GM21381 (cell line): Measurements from ENCODE around the gene HABP4.

Experiments used
- ATAC-seq: cut with Tn5 transposase; IDR thresholded peaks from one replicate; pipeline ENCODE4 v1.9.1; 2021; ENCODE audit warnings: mild to moderate bottlenecking, moderate library complexity; ENCODE audit not compliant: unreplicated experiment

Gene HABP4

DNA sequence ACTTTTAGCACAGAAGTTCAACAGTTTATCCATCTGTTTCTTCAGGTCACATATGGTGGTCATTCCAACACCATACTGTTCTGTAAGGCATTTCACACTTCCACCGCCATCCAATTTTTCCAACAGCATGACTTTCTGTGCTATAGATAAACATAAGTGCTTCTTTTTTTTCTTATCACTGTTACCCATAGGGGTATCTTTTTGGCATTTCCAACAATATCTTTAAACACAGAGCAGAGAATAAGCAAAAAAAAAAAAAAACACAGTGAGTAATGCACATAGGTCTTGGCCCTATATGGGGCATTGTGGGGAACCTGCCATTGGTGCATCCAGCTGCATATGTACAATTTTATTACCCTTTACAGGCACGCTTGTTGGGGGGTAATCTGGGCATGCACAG lies 19.6 kb upstream of the HABP4 start:
- no peak for ATAC-seq

DNA sequence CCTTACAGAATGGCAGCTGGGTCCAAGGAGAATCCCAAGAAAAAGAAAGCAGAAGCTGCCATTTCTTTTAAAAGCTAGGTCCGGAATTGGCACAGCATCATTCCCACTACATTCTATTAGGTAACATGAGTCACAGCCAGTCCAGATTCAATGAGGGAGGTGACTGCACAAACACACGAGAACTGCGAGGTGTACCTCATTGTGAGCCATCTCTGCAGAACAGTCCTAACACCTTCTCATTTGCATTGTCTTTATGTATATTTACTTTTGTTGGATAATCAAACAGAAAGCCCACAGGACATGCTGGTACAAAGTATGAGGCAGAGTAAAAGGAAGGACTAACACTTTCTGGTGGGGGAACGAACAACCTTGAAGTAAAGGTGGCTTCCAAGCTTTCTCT lies 14.6 kb upstream of the HABP4 start:
- no peak for ATAC-seq

DNA sequence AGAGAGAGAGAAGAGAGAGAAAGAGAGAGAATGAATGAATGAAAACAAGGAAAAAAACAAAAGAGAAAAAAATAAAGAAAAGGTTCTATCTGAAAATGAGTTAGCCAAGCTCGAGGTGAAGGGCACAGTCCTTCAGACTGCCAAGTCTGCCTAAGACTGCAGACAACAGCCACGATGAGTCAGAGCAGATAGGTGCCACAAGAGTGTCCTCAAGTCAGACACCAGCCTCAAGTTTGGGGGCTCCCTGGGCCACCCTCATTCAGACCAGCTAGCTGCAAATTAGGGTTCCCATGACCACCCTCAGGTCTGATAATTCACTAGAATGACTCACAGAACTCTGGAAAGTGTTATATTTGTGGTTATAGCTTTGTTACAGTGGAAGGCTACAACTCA lies 13.9 kb upstream of the HABP4 start:
- ATAC-seq, result no peak

DNA sequence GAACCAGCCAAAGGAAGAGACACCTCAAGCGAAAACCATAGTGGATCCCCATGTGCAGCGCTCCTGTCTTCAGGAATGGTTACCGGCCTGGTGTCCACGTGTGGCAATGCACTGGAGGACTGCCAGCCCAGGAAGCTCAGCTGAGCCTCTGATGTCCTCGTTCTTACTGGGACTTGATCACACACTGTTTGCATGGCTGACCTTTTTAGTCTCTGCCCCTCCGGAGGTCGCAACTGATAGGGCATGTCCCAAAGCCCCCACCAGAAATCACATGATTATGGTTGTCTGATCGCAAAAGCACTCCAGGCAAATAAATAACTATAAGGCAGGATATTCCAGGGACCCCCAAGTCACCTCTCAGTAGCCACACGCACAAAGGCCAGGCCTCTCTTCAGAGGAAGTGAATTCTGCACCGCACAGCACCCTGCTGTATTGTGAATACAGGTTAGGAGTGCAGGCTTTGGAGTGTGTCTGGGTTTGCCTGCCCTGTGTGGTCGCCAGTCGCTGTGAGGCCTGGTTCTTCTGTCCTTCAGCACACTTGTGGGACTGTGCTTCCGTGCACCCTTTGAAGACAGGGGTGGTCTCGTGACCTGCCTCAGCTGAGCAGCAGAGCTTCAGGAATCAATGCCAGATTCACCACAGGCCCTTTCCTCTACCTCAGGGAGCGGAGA lies 13.4 kb upstream of the HABP4 start:
- no peak for ATAC-seq

DNA sequence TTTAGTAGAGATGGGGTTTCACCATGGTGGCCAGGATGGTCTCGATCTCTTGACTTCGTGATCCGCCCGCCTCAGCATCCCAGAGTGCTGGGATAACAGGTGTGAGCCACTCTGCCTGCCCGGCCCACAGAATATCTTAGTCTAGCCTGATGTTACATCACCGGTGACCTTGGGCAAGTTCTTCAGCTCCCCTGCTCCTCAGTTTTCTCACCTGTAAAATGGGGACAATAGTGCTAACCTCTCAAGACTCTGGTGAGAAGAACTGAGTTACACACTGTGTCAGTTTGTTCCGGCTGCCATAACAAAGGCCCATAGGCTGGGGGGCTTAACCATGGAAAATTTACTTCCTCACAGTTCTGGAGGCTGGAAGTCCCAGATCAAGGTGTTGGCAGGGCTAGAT lies 12.5 kb upstream of the HABP4 start:
- ATAC-seq, result no peak

DNA sequence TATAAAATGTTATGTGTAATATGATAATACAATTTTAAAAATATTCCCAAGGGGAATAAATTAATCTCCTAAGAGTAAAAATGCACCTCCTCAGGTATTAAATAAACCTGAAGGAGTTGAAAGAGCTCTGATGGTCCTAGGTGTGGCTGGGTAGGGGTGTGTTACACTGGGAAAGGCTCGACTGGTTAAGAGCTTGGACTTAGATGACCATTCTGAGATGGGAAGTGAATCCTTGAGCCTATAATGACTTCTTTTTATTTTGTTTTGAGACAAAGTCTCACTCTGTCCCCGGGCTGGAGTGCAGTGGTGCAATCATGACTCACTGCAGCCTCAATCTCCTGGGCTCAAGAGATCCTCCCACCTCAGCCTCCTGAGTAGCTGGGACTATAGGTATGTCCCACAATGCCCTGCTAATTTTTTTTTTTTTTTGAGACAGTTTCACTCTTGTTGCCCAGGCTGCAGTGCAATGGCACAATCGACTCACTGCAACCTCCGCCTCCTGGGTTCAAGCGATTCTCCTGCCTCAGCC lies 9.2 kb upstream of the HABP4 start:
- no peak for ATAC-seq

DNA sequence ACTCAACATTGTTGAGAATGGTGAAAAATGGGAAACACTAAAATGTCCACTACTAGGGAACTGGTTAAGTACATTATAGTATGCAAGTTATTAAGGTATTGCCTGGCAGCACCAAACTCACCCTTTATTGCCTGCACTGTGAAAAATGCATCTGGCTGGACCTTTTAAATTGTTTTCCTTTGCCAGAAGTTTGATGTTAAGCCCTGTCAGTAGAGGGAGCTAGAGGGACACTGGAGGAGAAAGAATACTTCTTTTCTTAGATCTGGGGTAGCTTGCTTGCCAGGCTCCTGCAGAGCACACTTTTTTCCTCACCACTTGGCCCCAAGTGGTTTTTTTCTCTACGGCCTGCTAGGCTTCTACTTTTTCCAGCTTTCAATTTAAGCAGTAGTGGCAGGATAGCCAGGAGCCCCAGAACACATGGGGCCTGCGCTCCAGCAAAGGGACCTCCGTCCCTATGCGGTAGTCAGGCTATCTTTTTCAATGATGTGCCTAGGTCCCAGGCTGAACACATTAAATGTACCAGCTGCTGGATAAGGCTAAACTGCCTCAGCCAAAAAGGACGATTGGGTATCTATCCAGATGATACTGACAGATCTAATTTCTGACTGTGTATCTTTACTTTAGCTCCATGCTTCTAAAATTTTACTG lies 8.0 kb upstream of the HABP4 start:
- no peak for ATAC-seq

DNA sequence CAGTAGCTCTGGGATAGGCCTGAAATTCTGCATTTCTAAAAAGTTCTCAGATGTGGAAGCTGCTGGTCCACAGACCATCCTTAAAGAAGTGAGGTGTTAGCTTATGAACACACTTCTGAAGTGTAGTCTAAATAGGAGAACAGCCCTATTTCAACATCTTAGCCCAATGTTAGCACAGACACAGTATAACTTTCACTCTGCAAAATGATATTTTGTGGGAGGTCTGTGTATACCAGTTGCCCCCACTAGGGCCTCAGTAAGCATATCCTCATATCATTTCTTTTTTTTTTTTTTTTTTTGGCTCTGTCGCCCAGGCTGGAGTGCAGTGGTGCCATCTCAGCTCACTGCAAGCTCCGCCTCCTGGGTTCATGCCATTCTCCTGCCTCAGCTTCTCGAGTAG lies 7.5 kb upstream of the HABP4 start:
- no peak for ATAC-seq

DNA sequence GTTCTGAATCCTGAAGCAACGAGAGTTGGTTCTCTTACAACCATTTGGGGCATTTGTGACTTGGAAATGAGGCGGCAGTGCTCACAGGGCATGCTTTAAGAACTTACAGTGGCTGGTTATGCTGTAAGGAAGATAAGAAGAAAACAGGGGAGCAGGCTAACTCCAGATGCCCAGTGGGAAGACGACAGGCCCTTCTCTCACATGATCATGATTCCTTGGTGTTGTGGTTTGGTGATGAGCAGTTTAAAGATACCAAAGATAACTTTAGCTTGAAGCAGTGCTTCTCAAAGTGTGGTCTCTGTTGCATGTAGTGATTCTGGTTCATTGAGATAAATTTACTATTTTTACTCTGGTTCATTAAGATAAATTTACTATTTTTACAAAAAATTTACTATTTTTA lies 2.6 kb upstream of the HABP4 start:
- no peak for ATAC-seq

DNA sequence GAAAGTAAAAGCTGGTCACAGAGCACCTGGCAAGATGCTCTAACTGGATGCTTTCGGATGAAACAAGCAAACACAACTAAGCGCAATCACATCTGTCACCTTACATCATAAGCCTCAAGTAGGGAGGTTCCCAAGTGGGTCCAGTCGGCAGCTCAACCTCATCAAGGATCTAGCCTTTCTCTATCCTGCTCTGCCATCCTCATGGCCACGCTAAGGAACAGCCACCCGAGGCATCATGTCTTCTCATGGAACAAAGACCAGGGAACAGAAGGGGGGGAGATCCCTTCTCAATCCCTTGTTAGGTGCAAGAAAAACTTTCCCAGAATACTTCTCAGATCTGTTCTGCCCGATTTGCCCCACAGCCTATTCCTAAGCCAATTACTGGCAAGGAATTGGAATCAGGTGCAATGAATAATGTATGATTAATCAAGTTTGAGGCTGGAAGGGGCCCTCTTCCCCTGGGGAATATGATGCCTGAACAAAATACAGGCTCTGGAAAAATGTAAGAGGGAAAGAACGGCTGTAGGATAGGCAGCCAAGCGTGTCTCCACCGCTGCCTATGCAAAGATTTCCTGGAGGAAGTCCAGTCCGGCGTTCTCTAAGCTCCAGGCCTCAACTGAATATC lies 1.3 kb upstream of the HABP4 start:
- ATAC-seq, result no peak

DNA sequence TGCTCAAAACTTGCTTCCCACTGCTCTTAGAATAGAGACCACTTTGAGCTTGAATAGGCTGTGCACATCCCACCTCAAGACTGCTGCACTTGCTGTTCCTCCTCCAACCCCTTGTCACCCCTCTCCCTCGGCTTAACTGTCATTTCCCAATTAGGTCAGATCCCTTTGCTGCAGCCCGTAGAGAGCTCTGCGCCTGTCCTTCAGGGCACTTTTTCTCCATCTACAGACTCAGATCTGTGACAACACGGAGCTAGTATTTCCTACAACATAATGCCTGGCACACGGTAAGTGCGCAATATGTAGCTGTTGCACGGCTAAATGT lies 485 bp upstream of the HABP4 start:
- peak; percentile 16 for ATAC-seq

DNA sequence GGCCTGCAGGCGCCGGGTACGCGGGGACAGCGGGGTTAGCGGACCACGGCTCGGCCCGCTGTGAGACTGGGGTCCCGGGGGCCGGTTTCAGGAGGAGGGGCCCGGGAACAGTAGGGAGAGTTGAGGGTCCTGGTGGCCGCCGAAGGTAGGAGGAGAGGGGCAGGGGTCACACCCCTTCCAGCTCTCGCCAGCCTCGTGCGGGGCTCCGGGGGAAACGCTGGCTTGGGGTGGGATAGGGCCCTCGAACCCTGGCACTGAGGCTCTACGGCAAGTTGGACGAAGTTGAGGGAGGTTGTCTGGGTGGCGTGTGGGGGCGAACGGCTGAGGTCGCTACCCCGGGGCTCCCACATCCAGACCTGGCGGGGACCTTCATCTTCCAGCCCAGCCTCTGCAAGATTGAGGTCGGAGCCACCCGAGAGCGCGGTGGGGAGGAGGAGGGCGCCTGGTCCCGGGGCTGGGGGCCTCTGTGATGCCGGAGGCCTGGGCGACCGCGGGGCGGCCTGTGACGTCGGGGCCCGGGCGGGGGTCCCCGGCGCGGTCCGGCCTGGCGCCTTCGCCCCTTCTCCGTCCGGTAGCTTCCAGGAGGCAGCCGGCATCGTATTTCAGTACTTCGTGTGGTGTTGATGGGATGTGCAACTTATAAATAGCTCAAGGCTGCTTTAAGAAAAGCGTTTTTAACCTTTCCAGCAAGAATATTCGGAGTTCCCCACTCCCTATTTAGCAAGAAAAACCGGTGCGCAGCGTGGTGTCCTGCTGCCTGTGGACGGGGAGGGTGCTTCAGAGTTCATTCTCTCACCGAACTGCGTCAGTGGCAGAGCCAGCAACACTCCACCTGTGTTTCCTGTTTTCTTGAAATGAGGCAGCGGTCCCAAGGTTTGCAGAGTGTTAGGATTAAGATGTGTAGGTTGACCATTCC lies 902 bp downstream of the HABP4 start:
- no peak for ATAC-seq

DNA sequence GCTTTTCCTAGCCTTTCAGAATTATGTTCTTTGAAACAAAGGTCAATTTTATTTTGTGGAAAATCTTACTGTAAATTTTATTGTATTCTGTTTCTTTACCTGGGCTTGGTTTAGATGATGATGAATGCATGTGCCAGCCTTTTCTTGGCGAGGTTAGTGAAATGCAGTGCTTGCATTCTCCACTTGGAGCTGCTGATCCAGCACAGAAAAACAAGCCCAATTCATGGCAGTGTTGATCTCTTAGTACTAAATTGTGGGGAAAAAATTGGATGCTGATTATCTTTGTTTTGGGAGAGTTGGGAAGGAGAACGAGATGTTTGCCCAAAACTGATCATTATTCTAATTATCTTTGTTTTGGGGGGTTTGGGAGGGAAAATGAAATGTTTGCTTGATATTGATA lies 3.7 kb downstream of the HABP4 start:
- no peak for ATAC-seq

DNA sequence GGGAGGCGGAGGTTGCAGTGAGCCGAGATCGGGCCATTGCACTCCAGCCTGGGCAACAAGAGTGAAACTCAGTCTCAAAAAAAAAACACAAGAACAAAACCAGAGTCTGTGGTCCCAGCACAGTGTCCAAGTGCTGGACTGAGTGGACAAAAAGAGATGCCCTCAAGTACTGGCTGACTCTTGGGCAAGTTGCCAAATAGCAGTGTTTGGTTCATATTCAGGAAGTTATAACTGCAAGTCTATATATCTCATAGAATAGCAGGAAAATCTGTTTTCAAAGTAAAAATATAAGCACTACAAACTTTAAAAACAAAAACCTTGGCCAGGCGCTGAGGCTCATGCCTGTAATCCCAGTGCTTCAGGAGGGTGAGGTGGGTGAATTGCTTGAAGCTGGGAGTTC lies 7.3 kb downstream of the HABP4 start:
- ATAC-seq, result no peak

DNA sequence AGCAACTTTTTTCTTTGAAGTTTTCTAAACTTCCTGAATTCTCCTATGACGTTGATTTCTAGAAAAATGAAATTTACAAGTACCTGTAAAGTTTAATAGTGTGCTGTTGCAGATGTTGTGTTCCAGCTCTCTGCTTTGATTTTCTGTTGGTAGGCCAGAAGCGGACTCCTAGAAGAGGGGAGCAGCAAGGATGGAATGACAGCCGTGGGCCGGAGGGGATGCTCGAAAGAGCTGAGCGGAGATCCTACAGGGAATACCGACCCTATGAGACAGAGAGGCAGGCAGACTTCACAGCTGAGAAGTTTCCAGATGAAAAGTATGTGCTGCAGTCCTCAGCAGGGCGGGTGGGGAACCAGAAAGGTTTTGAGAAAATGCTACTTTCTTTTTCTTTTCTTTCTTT lies 8.3 kb downstream of the HABP4 start:
- no peak for ATAC-seq

DNA sequence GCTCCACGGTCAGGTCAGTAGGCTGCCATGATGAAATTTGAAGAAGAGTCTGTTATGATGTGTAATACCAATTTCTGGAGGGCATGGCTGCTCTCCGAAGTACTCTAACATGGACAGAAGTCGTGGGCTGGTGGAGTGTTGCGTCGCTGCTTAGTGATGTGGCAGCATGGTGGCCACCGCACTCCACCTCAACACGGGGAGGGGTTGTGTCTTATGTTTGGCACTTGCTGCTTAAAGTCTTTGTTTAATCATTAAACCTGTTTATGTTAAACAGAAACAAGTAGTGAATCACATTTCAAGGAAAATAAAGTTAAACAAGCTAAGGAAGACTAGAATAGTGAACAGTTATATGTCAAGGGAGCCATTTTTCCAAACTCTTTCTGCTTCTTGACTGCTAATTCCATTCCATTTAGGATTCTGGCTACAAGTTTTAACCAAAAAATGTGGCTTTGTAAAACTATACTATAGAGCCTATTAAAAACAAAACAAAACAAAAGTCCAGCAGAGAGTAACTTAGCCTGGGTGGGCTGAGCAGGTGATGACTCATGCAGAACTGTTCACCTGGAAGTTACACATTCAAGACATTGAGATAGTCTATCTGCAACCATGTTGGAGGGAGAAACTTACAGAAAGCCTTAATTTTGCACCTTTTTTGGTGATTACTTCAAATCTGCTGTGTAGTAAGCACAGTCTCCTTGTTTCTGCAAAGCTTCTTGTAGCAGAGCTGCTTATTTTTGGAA lies 9.5 kb downstream of the HABP4 start:
- no peak for ATAC-seq

DNA sequence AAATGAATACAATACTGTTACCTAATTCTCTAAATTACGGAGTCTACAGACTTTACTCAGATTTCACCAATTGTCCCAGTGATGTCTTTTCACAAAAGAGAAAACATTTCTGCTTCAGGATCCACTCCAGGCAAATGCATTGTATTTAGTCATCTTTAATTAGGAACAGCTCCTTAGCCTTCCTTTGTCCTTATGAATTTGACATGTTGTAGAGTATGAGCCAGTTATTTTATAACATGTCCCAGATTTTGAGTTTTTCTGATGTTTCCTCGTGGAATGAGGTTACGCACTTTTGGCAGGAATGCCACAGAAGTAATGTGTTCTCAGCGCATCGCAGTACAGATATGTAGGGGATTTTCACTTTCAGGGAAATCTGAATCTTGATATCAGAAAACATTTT lies 10.5 kb downstream of the HABP4 start:
- no peak for ATAC-seq

DNA sequence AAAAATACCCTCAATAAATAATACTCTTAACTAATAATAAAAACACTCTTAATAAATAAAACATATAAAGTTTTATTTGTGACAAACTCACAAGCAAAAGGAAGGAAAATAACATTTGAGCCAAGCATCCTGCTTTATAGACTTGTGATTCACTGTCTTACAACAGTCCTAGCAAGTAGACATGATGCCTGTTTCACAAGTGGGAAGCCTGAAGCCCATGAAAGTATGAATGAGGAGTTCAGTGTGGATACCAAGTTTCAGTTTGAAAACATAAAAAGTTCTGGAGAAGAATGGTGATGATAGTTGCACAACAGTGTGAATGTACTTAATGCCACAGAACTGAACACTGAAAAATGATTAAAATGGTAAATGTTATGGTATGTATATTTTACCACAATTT lies 10.9 kb downstream of the HABP4 start:
- ATAC-seq, result no peak

DNA sequence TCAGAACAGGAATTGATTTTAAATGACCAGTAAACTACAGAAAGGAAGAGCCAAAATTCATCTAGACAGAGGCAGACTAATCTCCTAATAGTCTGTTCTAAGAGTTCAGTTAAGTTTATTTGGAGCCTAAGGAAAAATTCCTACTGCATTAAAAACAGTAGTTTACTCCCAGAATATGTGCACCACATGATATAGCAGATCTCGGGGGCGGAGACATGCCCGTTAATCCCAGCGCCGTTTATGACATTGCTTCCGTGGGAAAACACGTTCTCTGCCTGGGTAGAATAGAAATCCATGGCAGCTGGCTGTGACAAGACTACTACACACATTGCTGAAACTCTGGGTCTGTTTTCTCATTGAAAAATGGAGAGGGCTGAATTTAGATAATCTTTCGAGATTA lies 11.4 kb downstream of the HABP4 start:
- no peak for ATAC-seq

DNA sequence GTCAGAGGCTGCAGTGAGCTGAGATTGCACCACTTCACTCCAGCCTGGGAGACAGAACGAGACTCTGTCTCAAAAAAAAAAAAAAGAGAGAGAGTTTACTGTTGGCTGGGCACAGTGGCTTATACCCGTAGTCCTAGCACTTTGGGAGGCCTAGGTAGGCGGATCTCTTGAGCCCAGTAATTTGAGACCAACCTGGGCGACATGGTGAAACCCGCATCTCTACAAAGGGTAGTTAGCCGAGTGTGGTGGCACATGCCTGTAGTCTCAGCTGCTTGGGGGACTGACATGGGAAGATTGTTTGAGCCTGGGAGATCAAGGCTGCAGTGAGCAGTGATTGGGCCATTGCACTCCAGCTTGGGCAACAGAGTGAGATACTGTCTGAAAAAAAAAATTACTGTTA lies 12.6 kb downstream of the HABP4 start:
- no peak for ATAC-seq

DNA sequence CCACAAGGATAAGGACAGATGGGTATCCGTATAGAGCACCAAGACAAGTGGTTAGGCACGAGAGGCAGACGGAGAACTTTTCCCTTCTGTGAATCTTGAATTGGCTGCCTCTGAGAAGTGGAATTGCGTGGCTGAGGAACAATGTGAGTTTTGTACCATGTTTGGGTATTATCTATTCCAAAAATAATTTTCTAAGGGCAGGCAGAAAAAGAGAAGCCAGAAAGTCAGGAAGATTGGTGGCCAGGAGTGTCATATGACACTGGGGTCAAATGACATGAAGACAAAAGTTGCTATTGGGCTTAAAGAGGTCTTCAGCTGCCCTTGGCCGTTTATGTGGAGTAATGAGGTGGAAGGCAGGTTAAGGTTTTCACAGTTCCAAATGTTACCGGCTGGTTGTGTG lies 14.5 kb downstream of the HABP4 start:
- no peak for ATAC-seq
